MCF 10A (cell line): Measurements from ENCODE around the gene TRMT6. TPM values are rescaled to one million over a fixed set of nuclear protein-coding genes. Genes with fewer than 3 reads are reported as not detected.

ENCODE experiments used
- BruUV-seq: library from RNA; stranded (reverse); fragments of 400-500 nt; replicated peaks from 2 replicates; lab custom pipeline; 2021; lab: Mats Ljungman, UMichigan
- CTCF ChIA-PET: fragments of 300-600 bp; sonication (Branson Sonifier 250); formaldehyde crosslinking; extraction: SDS; loops from one replicate; lab custom pipeline; 2021; ENCODE audit warnings: antibody characterized with exemption, inconsistent platforms; lab: Yijun Ruan, JAX
- POLR2A ChIA-PET: fragments of 300-600, 350-650 bp; sonication (Branson Sonifier 250); formaldehyde crosslinking; extraction: SDS; loops from one replicate; lab custom pipeline; 2020; ENCODE audit warnings: antibody characterized with exemption, inconsistent platforms; lab: Yijun Ruan, JAX
- DNase-seq: peaks from one replicate; pipeline ENCODE4 v3.0.0-alpha.2; 2018; ENCODE audit not compliant: unreplicated experiment
- H3K27ac Mint-ChIP-seq: one replicate; pipeline ENCODE4 v1.8.0; 2022; ENCODE audit warnings: mild to moderate bottlenecking, low read depth, mixed read lengths; ENCODE audit not compliant: unreplicated experiment
- H3K27me3 Mint-ChIP-seq: one replicate; pipeline ENCODE4 v1.8.0; 2022; ENCODE audit warnings: mixed read lengths; ENCODE audit not compliant: insufficient read depth, unreplicated experiment
- H3K36me3 Mint-ChIP-seq: one replicate; pipeline ENCODE4 v1.8.0; 2022; ENCODE audit warnings: mild to moderate bottlenecking, moderate library complexity, mixed read lengths; ENCODE audit not compliant: insufficient read depth, unreplicated experiment
- H3K4me1 Mint-ChIP-seq: one replicate; pipeline ENCODE4 v1.8.0; 2022; ENCODE audit warnings: mixed read lengths; ENCODE audit not compliant: insufficient read depth, unreplicated experiment
- H3K4me3 Mint-ChIP-seq: one replicate; pipeline ENCODE4 v1.8.0; 2022; ENCODE audit warnings: mild to moderate bottlenecking, moderate library complexity, mixed read lengths; ENCODE audit not compliant: unreplicated experiment
- H3K9me3 Mint-ChIP-seq: one replicate; pipeline ENCODE4 v1.8.0; 2022; ENCODE audit warnings: mixed read lengths; ENCODE audit not compliant: unreplicated experiment
- intact Hi-C: fragments of 100-400 bp; cut with micrococcal nuclease; formaldehyde crosslinking; loops from 2 replicates; pipeline ENCODE4 v1.14.1; 2022
- total RNA-seq: library from RNA; stranded (reverse); gene quantifications from 2 replicates; pipeline ENCODE4 v1.2.3, GENCODE V29; 2022
- TF ChIP-seq, protein P1 (sequence below): fragments of 200-600 bp; IDR thresholded peaks from one replicate; pipeline ENCODE4 v1.8.0; 2022; ENCODE audit warnings: antibody characterized with exemption, mild to moderate bottlenecking; ENCODE audit not compliant: unreplicated experiment

The TRMT6 gene
- total RNA-seq, 1 experiment from 2014 or later: 44.9 TPM

DNA sequence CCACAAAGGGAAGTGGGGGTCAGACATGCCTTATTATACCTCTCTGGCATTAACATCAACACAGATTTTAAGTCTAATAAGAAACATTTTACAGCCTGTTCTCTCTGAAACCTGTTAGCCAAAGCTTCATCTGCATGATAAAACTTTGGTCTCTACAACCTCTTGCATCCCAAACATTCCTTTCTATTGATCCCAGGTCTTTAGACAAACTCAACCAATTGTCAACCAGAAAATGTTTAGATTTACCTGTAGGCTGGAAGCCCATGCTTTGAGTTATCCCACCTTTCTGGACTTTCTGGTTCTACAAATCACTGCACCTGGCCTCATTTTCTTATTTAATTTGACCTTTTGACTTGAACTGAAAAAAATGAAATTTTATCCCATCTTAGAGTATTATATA, 20.9 kb upstream of the TRMT6 start:
- H3K36me3 Mint-ChIP-seq: peaks cover 8% of the 10 kb centered on the region
- TF ChIP-seq, protein P1, sequence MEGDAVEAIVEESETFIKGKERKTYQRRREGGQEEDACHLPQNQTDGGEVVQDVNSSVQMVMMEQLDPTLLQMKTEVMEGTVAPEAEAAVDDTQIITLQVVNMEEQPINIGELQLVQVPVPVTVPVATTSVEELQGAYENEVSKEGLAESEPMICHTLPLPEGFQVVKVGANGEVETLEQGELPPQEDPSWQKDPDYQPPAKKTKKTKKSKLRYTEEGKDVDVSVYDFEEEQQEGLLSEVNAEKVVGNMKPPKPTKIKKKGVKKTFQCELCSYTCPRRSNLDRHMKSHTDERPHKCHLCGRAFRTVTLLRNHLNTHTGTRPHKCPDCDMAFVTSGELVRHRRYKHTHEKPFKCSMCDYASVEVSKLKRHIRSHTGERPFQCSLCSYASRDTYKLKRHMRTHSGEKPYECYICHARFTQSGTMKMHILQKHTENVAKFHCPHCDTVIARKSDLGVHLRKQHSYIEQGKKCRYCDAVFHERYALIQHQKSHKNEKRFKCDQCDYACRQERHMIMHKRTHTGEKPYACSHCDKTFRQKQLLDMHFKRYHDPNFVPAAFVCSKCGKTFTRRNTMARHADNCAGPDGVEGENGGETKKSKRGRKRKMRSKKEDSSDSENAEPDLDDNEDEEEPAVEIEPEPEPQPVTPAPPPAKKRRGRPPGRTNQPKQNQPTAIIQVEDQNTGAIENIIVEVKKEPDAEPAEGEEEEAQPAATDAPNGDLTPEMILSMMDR: no peak
- no peaks in the 10 kb centered on the region for H3K27me3 Mint-ChIP-seq
- no peak overlapping the region for H3K4me3 Mint-ChIP-seq
- ChIA-PET CTCF (interaction anchor here (0.9 to 1.3 kb wide), 4 partner anchors 19 to 442 kb away, joined by 3 to 5 read pairs (median 4); no protein-coding TSS in a partner anchor), POLR2A (no interaction called here)
- intact Hi-C loops: no loop called here
- no peak for DNase-seq
- no TSS peak for BruUV-seq
- H3K9me3 Mint-ChIP-seq: no peaks in the 10 kb centered on the region
- H3K27ac Mint-ChIP-seq: no peak overlapping the region
- H3K4me1 Mint-ChIP-seq: no peaks in the 10 kb centered on the region

DNA sequence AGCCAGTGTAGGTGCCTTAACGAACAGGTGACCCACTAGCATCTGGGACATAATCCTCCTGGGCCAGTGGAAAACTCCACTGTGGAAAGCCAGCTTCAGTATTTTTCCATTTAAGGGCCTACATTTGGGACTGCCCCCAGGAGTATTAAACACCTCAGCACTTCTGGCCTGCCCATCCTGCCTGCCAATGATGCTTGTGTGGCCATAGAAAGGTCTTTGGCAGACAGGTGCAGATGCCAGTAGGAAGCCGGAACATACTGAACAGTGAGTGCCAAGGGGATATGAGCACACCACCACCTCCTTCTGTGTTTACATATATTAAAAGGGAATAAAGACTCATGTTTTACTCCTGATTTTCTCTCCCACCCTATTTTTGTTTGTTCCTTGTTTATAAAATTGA, 20.0 kb upstream of the TRMT6 start:
- TF ChIP-seq, protein P1: no peak
- Mint-ChIP-seq H3K4me3 (no peak overlapping the region), H3K36me3 (peaks cover 14% of the 10 kb centered on the region), H3K9me3 (no peaks in the 10 kb centered on the region), H3K4me1 (no peaks in the 10 kb centered on the region), H3K27ac (no peak overlapping the region), H3K27me3 (no peaks in the 10 kb centered on the region)
- no TSS peak for BruUV-seq
- POLR2A ChIA-PET: interaction anchor here (0.6 kb wide), 1 partner anchor 446 kb away, joined by 3 read pairs; no protein-coding TSS in a partner anchor
- intact Hi-C loops: no loop called here
- DNase-seq: no peak
- CTCF ChIA-PET: interaction anchor here (0.6 to 0.9 kb wide), 3 partner anchors 16 to 420 kb away, joined by 3 read pairs; no protein-coding TSS in a partner anchor

DNA sequence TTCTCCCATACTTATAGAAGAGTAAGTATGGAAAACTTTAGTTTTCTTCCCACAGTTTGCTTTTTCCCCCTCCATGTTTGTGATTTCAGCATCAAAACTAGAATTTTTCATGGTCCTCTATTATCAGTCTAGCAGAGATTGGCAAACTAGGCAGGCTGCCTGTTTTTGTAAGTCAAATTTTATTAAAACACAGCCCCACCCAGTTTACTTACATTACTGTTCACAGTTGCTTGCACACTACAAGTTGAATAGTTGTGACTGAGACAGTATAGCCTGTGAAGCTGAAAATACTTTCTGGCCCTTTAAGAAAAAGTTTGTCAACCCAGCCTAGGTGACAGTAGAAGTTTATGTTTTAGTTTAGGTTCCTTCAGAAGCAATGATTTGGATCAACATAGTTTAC, 19.6 kb upstream of the TRMT6 start:
- Mint-ChIP-seq H3K9me3 (no peaks in the 10 kb centered on the region), H3K27me3 (no peaks in the 10 kb centered on the region), H3K36me3 (peaks cover 14% of the 10 kb centered on the region), H3K4me1 (no peaks in the 10 kb centered on the region), H3K4me3 (no peak overlapping the region), H3K27ac (no peak overlapping the region)
- TF ChIP-seq, protein P1: no peak
- no peak for DNase-seq
- ChIA-PET POLR2A (interaction anchor here (0.6 to 0.9 kb wide), 2 partner anchors 32 to 446 kb away, joined by 3 read pairs; no protein-coding TSS in a partner anchor), CTCF (interaction anchor here (0.9 kb wide), 1 partner anchor 16 kb away, joined by 3 read pairs; no protein-coding TSS in a partner anchor)
- intact Hi-C loops: no loop called here
- BruUV-seq: no TSS peak

DNA sequence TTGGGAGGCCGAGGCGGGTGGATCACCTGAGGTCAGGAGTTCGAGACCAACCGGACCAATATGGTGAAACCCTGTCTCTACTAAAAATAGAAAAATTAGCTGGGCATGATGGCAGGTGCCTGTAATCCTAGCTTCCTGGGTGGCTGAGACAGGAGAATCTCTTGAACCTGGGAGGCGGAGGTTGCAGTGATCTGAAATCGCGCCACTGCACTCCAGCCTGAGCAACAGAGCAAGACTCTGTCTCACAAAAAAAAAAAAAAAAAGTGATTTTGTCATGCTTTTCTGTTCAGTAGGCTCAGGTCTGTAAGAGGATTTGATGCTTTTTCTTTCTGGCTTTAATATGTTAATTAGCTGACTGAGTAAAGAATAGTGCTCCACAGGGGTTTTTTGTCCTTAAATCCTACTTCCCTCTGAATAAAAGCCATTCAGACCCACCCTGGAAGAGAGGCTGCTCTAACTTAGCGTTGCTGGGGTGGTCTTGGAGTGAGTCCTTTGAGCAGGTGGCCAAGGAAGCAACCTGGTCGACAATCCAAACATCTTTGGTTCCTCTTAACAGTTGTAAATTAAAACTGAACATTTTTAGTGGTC, 19.1 kb upstream of the TRMT6 start:
- Mint-ChIP-seq H3K4me3 (no peak overlapping the region), H3K9me3 (no peaks in the 10 kb centered on the region), H3K27me3 (no peaks in the 10 kb centered on the region), H3K27ac (no peak overlapping the region), H3K4me1 (no peaks in the 10 kb centered on the region), H3K36me3 (peaks cover 19% of the 10 kb centered on the region)
- CTCF ChIA-PET: interaction anchor here (0.6 to 1.1 kb wide), 3 partner anchors 15 to 157 kb away, joined by 3 read pairs; no protein-coding TSS in a partner anchor
- intact Hi-C loops: no loop called here
- TF ChIP-seq, protein P1: no peak
- POLR2A ChIA-PET: interaction anchor here (0.9 kb wide), 1 partner anchor 32 kb away, joined by 3 read pairs; no protein-coding TSS in a partner anchor
- DNase-seq: no peak
- no TSS peak for BruUV-seq
